C1 segment of cervical spinal cord (tissue), 14 donors: ENCODE measurements around the gene HPCAL1.

ENCODE experiments used
- DNase-seq, 14 donors: peaks; one replicate each; lab custom pipeline; 2025; lab: John Stamatoyannopoulos, UW

HPCAL1 gene

GRCh38 chr2:10269291-10269690 lies 33.4 kb upstream of the HPCAL1 start:
- no peak for DNase-seq

- no peak for DNase-seq
Measured at GRCh38 chr2:10269711-10270610, 32.7 kb upstream of the HPCAL1 start.

GRCh38 chr2:10271509-10271908 lies 31.2 kb upstream of the HPCAL1 start:
- no peak for DNase-seq

GRCh38 chr2:10271946-10272345 lies 30.8 kb upstream of the HPCAL1 start:
- no peak for DNase-seq

GRCh38 chr2:10272464-10272863 lies 30.2 kb upstream of the HPCAL1 start:
- no peak for DNase-seq

DNA sequence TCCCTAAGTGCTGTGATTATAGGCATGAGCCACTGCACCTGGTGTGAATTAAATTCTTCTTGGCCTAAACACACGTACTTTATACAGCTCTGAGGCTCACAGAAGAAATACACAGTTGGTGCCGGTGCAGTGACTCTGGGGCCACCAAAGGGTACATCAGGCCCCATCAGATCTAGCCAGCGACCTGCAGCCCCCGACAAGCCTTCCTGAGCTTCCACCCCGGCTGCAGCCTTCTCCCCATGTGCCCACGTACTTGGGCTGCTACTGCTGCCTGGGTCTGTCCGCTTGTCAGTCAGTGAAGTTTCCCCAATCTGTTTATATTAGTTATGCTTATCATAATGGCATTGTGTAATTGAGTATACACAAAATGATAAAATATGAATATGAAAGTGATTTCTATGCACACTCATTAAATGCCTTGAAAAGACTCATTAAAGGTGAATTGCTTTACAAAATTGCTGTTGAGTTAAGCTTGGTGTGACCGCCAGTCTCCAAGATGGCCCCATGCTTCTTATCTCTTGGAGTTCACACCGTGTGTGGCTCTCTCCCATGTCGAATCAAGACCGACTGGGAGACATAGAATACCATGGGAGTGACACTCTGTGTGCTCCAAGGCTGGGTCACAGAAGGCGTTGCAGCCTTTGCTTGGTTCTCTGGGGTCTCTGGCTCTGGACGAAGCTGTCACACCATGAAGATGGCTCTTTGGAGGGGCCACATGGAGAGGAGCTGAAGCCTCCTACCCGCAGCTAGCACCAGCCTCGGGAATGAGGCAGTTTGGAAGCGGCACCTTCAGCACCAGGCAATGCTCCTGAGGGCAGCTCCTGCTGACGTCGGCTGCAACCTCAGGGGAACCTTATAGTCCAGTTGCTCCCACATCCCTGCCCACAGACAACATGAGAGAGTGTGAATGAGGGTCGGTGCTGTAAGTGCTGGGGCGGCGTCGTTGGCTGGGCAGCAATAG lies 29.2 kb upstream of the HPCAL1 start:
- DNase-seq = no peak

DNA sequence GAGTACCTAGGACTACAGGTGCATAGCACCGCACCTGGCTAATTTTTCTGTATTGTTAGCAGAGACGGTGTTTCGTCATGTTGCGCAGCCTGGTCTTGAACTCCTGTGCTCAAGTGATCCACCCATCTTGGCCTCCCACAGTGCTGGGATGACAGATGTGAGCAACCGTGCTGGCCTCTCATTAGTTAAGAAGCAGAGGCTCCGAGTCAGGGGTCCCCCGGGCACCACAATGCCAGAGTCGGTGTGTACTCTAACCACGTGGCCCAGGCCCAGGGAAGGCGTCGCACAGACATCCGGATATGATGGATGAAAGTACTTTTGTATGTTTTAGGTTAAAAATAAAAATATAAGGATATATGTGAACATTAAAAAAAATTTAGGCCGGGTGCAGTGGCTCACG lies 28.3 kb upstream of the HPCAL1 start:
- no peak for DNase-seq

DNA sequence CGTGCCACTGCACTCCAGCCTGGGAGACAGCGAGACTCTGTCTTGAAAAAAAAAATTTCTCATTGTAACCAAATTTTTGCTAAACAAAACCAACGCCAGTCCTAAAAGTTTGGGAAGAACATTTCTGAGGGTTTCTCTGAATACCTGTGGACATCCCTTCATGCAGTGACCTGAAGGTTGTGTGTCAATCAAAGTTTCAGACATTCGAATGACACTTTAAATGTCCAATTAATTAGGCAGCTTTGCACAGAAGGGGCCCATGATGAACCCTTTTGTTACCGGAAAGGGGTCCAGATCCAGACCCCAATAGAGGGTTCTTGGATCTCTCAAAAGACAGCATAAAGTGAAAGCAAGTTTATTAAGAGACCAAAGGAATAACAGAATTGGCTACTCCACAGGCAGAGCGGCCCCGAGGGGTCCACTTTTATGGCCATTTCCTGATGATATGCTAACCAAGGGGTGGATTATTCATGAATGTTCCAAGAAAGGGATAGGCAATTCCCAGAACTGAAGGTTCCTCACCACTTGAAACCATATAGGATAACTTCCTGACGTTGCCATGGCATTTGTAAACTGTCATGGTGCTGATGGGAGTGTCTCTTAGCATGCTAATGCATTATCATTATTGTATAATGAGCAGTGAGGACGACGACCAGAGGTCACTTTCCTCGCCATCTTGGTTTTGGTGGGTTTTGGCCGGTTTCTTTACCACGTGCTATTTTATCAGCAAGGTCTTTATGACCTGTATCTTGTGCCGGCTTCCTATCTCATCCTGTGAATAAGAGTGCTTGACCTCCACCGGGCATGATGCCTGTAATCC lies 27.5 kb upstream of the HPCAL1 start:
- no peak for DNase-seq

- no peak for DNase-seq
Measured at GRCh38 chr2:10276481-10277292, 26.0 kb upstream of the HPCAL1 start.

DNA sequence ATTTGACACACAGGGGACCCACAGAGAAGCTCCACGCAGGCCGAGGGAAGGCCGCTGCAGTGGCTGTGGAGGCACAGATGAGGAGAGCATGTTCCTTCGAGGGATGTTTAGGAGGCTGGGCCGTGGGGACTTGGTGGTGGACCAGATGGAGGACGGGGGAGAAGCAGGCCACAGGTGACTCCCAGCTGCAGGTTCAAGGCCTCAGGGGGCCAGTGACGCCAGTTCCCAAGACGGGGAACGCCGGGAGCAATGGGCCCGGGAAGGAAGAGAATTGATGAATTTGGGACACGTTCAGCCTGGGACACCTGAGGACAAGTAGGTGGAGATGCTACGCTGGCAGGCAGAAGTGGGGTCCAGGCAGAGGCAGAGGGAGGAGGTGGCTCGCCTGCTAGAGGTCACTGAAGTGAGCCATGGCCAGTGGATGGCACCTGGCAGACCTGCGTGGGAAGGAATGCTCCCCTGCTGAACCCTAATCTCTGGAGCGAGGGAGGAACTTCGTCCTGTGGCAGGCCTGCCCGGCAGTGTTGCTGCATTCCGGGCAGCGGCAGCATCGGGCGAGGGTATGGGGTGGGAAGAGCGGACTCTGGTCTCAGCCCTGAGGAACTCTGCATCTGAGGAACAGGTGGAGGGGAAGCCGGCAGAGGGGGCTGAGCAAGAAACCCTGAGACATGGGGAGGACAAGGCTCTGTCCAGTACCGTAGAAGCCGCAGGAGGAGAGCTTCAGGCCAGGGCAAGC lies 25.2 kb upstream of the HPCAL1 start:
- no peak for DNase-seq

- peak in 10 of 14 donors; percentile 12 to 68 (median 48) for DNase-seq
Measured at GRCh38 chr2:10278029-10278762, 24.5 kb upstream of the HPCAL1 start.

GRCh38 chr2:10278763-10279471 lies 23.8 kb upstream of the HPCAL1 start:
- no peak for DNase-seq

- no peak for DNase-seq
Measured at GRCh38 chr2:10279472-10279870, 23.2 kb upstream of the HPCAL1 start.

DNA sequence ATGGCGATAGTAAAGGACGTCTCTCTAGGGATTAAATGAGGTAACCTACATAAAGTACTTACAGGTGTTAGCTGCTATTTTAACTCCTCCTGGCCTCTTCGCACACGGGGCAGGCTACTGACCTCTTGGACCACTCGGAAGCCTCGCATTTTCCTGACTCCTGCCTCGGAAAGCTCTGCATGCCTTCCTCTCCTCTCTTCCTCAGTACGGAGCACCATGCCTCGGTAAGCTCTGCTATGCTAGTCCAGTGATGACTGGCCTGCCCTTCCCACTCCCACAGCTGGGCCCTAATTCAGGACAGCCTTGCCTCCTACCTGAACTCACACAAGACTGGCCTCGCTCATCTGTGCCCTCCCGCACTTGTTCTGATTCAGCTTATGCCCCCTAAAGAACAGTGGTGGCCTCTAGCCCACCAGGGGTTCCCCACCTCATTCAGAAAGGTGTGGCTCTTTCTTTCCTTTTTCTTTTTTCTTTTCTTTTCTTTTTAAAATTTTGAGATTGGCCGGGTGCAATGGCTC lies 22.7 kb upstream of the HPCAL1 start:
- DNase-seq = no peak

DNA sequence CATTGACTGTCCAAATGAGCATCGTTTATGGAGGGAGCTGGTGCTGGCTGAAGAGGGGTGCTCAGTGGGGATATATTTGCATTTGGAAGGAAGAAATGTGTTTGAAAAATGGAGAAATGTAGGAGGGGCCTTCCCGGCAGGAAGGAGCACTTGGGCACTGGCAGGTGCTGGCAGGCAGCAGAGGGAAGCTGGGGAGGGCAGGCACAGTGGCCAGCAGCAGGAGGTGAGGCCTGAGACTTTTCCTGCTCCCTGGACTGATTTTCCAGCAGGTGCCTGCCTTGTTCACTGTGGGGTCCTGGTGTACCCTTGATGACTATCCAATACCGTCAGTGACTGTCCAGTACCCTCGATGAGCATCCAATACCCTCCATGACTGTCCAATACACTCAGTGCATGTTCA lies 20.8 kb upstream of the HPCAL1 start:
- no peak for DNase-seq

DNA sequence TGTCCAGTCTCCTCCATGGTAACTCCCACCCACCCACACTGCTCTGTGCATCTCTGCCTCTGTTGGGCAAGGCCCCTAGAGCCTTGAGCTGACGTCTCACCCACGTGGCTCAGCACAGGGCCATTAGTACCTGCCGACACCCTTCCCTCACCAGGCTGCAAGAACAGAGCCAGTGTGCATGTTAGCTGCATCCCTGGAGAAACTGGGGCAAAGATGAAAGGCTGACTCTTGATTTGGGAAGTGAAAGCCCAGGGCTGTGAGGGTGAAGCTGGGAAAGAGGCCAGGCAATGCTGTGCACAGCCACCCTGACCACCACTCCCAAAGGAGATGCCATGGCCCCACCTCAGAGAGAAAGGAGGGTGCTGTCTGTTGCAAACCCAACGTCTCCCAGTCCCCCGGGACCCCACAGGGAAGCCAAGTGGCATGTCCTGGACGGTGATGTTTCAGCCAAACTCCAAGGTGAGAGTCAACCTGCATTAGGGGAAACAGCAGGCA lies 20.0 kb upstream of the HPCAL1 start:
- DNase-seq = no peak

DNA sequence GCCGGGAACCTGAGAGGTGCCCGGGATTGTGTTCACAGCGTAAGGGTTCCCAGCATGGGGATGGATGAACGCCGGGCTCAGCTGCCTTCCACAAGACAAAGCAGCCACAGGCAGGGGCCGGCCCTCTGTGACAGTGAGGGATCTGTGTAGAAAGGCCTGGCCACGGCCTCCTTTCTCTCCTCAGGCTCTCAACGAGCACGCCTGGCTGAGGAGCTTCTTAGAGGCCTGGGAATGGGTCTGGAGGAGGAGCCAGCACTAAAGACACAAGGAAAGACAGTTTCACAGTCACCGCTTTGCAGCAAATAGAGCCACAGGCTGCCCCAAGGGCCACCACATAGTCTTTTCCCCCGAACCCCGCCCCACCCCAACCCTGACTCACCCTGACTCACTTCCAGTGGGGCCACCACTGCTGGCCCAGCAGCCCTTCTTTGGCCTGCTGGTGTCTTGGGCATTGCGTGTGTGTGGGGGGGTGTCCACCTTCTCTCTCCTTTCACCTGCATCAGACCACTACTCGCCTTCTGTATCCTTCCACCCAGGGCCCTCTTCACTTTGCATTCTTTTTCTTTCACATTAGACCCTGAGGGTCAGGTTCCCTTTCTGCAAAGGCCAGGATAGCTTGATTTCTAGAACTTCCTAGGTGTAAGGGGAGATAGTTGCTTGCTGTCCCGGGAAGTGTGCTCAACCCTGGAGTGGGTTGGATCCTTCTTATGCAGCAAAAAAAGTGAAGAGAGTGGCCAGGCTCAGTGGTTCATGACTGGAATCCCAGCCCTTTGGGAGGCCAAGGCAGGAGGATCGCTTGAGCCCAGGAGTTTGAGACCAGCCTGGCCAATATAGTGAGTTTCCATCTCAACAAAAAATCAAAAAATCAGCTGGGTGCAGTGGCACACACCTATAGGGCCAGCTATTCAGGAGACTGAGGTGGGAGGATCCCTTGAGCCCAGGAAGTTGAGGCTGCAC lies 19.3 kb upstream of the HPCAL1 start:
- peak in 9 of 14 donors; percentile 10 to 76 (median 28) for DNase-seq
